Measurements from ENCODE around the gene MRPL41.

DNA sequence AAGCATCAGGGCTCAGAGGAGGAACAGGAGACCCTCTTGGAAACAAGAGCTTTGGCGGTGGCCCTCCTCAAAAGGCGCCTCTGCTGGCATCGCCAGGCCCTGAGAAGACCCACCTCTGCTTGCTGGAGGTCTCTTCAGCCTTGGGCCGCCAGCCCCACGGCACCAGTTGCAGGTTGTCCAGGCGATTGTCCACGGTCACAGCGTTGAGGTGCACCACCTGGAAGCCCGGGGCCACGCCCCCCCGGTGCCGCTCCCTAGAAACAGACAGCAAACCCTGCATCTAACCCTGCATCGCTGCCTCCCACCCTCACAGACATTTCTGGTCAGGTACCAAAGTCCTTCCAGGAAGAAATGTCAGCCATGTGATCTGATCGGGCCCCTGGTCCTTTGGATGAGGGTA lies 35.2 kb downstream of the MRPL41 start:
- TF ChIP-seq POLR2A (IDR thresholded peaks at IDR 0.05), result no peak
- TF ChIP-seq, protein P1, sequence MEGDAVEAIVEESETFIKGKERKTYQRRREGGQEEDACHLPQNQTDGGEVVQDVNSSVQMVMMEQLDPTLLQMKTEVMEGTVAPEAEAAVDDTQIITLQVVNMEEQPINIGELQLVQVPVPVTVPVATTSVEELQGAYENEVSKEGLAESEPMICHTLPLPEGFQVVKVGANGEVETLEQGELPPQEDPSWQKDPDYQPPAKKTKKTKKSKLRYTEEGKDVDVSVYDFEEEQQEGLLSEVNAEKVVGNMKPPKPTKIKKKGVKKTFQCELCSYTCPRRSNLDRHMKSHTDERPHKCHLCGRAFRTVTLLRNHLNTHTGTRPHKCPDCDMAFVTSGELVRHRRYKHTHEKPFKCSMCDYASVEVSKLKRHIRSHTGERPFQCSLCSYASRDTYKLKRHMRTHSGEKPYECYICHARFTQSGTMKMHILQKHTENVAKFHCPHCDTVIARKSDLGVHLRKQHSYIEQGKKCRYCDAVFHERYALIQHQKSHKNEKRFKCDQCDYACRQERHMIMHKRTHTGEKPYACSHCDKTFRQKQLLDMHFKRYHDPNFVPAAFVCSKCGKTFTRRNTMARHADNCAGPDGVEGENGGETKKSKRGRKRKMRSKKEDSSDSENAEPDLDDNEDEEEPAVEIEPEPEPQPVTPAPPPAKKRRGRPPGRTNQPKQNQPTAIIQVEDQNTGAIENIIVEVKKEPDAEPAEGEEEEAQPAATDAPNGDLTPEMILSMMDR (IDR thresholded peaks at IDR 0.05), result no peak
